H1 (cell line): ENCODE data around the gene FES. TPM values are rescaled to one million over a fixed set of nuclear protein-coding genes. Genes with fewer than 3 reads are reported as not detected.
A peak's percentile ranks its signal among the peaks of the same experiment; 100 is the strongest.

Source experiments
- ASH2L ChIP-seq: fragments of 200-600, 300-600 bp; sonication (generic); IDR thresholded peaks from one replicate; pipeline ENCODE4 v1.7.1; 2017; ENCODE audit warnings: low read length
- POLR2A ChIP-seq, 2 experiments: IDR thresholded peaks; 1 replicate in 1 of 2; 2 replicates in 1 of 2; pipeline ENCODE4 v1.6.1; 2011; ENCODE audit warnings: low read depth in 2 of 2, low read length in 2 of 2, mild to moderate bottlenecking in 2 of 2; ENCODE audit errors: control extremely low read depth in 1 of 2
- RBBP5 ChIP-seq: IDR thresholded peaks from 2 replicates; pipeline ENCODE4 v1.7.1; 2012; ENCODE audit warnings: low read depth, mild to moderate bottlenecking, inconsistent platforms, low read length, moderate library complexity, borderline replicate concordance
- RNF2 ChIP-seq: fragments of 200-900, 300-1000 bp; sonication (generic); IDR thresholded peaks from 2 replicates; pipeline ENCODE4 v1.7.1; 2016; ENCODE audit warnings: borderline replicate concordance, low read depth, mild to moderate bottlenecking, antibody characterized with exemption, low read length; ENCODE audit not compliant: poor library complexity, severe bottlenecking; ENCODE audit errors: missing control alignments
- SIN3A ChIP-seq, 2 experiments: IDR thresholded peaks in 1 of 2; conservative IDR thresholded peaks in 1 of 2; 2 replicates each; pipeline ENCODE4 v1.6.1; 2011 to 2012; ENCODE audit warnings: low read length in 2 of 2, improper control_type of control experiment in 1 of 2, low read depth in 1 of 2, mild to moderate bottlenecking in 1 of 2
- SUZ12 ChIP-seq: fragments of 200-600 bp; sonication (generic); IDR thresholded peaks from 2 replicates; pipeline ENCODE4 v1.6.1; 2012; ENCODE audit warnings: mild to moderate bottlenecking, inconsistent platforms, low read length, moderate library complexity, mixed read lengths
- TAF1 ChIP-seq: IDR thresholded peaks from 2 replicates; pipeline ENCODE4 v1.6.1; 2011; ENCODE audit warnings: mild to moderate bottlenecking, low read depth, low read length
- TAF7 ChIP-seq: optimal IDR thresholded peaks from 2 replicates; pipeline ENCODE3; 2011; ENCODE audit warnings: low read depth, mild to moderate bottlenecking, inconsistent platforms, low read length, moderate library complexity, borderline replicate concordance
- polyA plus RNA-seq, 7 experiments: library from polyadenylated mRNA; depleted of rRNA in 3 of 7; stranded (reverse) in 5 of 7; unstranded in 2 of 7; fragments of >200 nt in 5 of 7; fragments of 200-250 nt in 2 of 7; gene quantifications; 1 replicate in 5 of 7; 2 replicates in 1 of 7; 4 replicates in 1 of 7; pipeline versions ENCODE4 v1.2.1 to v1.2.3, GENCODE V29; 2011 to 2013; ENCODE audit warnings: missing spikeins in 2 of 7, mixed read lengths in 2 of 7
- total RNA-seq: library from RNA; stranded (reverse); fragmentation: NEBNext Ultra II Directional; extraction: Animal tissue kit (Norgen Biotek cat#: 25700); gene quantifications from 2 replicates; pipeline ENCODE4 v1.2.1, GENCODE V29; 2021

Gene FES
- total and polyA plus RNA-seq, 2 of the 8 experiments (the other 6 are each of a cell fraction or from before 2014, with no cell fraction given), result 8.5 to 8.6 TPM

DNA sequence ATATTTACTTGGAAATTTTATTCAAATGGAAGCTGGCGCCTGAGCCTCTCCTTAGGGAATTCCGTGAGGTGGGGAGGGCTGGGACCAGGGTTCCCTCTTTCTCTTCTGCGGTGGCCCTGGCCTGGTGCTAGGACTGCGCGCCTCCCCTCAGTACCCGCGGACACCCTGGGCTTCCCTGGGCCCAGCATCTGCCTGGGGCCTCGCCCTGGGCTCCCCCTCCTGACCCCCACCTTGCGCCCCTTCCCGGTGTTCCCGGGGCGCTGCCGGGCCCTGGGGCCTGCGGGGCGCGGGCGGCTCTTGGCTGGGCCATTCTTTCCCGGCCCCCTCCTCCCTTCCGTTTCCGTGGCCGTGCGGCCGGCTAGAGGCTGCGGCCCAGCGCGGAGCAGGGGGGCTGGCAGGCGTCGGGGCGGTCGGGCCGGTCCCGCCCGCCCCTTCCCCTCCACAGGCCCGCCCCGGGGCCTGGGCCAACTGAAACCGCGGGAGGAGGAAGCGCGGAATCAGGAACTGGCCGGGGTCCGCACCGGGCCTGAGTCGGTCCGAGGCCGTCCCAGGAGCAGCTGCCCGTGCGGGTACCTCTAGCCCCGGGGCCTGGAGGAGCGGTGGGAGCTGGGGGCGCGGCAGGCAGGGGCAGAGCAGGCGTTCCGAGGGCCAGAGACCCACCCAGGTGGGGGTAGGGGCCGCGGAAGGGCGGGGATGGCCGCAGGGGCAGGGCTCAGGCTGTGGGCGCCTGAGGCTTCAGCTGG lies at the start of gene FES (continued):
- TF ChIP-seq TAF7 (no peak), SIN3A (conservative IDR thresholded peaks at IDR 0.05 in 1 of 2, IDR thresholded peaks at IDR 0.05 in 1 of 2; ENCODE audit: low read depth in 1 of 2, low read length in 2 of 2) (no peak), SUZ12 (no peak), ASH2L (peak; percentile 59), RNF2 (no peak), POLR2A (IDR thresholded peaks at IDR 0.05; ENCODE audit: control extremely low read depth in 1 of 2, low read depth in 2 of 2, low read length in 2 of 2) (peak in 1 of 2 experiments; percentile 61; a peak in 1 of 3 replicates), TAF1 (peak; percentile 50; the same call in 1 of the 2 replicates), RBBP5 (peak; percentile 37; the same call in 1 of the 2 replicates)
